ENCODE measurements around the gene RGS17. TPM values are rescaled to one million over a fixed set of nuclear protein-coding genes. Genes with fewer than 3 reads are reported as not detected.

RGS17 gene
- total and polyA plus RNA-seq, 10 of the 15 experiments (the other 5 are each of a cell fraction or from before 2014, with no cell fraction given) = 0.06 to 0.29 (median 0.14) TPM; not detected in 4

DNA sequence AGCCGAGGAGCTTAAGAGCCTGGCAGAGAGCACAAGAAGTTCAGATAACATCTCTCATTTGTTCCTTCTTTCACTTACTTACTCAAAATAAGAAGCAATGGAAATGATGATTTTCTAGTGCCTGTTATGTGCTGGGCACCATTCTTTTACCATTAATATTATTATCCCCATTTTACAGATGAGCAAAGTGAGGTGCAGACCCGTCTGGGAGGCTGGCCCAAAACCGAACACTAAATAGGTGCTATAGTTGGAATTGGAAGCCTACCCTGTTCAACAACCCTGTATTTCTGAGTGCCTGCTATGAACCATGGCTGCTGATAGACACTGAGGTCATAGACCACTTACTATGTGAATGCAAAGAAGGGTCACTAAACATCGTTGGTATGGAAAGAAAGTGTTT is 103.6 kb downstream of the RGS17 start (continued):
- no peak for TF ChIP-seq NR2C2 (IDR thresholded peaks at IDR 0.05; ENCODE audit: borderline replicate concordance, control insufficient read depth, insufficient read length, low read depth)

DNA sequence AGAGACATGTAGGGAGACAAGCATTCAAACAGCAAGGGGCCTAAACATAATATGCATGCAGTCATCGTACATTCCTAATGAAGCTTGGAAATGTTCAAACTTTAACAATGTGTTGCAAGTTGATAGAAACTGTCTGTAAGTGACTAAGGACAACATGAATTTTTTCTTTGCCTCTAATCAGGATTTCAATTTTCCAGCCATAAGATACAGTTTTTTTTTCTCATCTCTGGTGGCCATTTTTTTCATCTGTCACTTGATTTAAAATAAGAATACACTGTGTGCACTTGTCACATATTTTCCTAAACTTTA is 106.4 kb downstream of the RGS17 start:
- H3K9me3 ChIP-seq (replicated peaks; ENCODE audit: control insufficient read depth, insufficient read depth, low read length) = no peaks in the 10 kb centered on the region
- DNase-seq (ENCODE audit: low read depth, low spot score) = no peak
- ChIA-PET RAD21 (ENCODE audit: unreplicated experiment) (interaction anchor here (0.8 to 2.4 kb wide), 5 partner anchors 51 to 83 kb away, joined by 3 to 16 read pairs (median 5); no protein-coding TSS in a partner anchor), POLR2A (interaction anchor here (0.7 kb wide), 2 partner anchors 75 to 210 kb away, joined by 4 read pairs; no protein-coding TSS in a partner anchor), SMC1A (ENCODE audit: uncharacterized antibody, unreplicated experiment) (interaction anchor here (0.6 to 3.4 kb wide), 5 partner anchors 23 to 77 kb away, joined by 3 to 23 read pairs (median 7); no protein-coding TSS in a partner anchor), CTCF (interaction anchor here (0.7 to 4.9 kb wide), 17 partner anchors 15 to 326 kb away, joined by 3 to 47 read pairs (median 4); partner anchors contain the start of gene VIP)
- FAIRE-seq = peak; percentile 49
- WGBS (ENCODE audit: insufficient coverage, insufficient replicate concordance, low lambda C conversion rate, missing lambda C conversion rate) = 0% methylated on average over 1 of the region's 1 CpG
- H3K4me1 ChIP-seq (ENCODE audit: control insufficient read depth, insufficient read depth, low read length) = no peaks in the 10 kb centered on the region
- intact Hi-C loops (cut with micrococcal nuclease; ENCODE audit: unreplicated experiment) (loop anchor here (1.0 to 10.0 kb wide), 4 partner anchors 52 to 470 kb away; no protein-coding TSS in a partner anchor), in situ Hi-C loops (cut with MboI) (loop anchor here (5.0 kb wide), 1 partner anchor 157 kb away; no protein-coding TSS in a partner anchor)
- ATAC-seq = no peak
- H3K27me3 ChIP-seq (replicated peaks in 1 of 2; ENCODE audit: control insufficient read depth in 2 of 2, insufficient read depth in 2 of 2, low read length in 1 of 2) = no peaks in the 10 kb centered on the region; a peak in 1 of 4 replicates
- TF ChIP-seq ETV6 (conservative IDR thresholded peaks at IDR 0.05 in 1 of 2, IDR thresholded peaks at IDR 0.05 in 1 of 2; ENCODE audit: borderline replicate concordance in 1 of 2, low read depth in 1 of 2) (no peak), ZBED1 (IDR thresholded peaks at IDR 0.05; ENCODE audit: borderline replicate concordance) (no peak)
- no peaks in the 10 kb centered on the region for H3K36me3 ChIP-seq (ENCODE audit: control insufficient read depth in 2 of 2, insufficient read depth in 2 of 2, low read length in 1 of 2)
- no TSS peak for BruUV-seq (replicated peaks)
- no peak overlapping the region for H3K4me3 ChIP-seq
- H3K9ac ChIP-seq (ENCODE audit: control insufficient read depth, insufficient read depth, low read length) = no peak overlapping the region
- no peak overlapping the region for H2AFZ ChIP-seq (ENCODE audit: control insufficient read depth, low read depth, low read length)
- no peaks in the 10 kb centered on the region for H3K79me2 ChIP-seq (ENCODE audit: control insufficient read depth, insufficient read depth, low read length)
- no peak overlapping the region for H3K4me2 ChIP-seq (ENCODE audit: control insufficient read depth, insufficient read depth)
- H3K27ac ChIP-seq (ENCODE audit: control insufficient read depth, insufficient read depth) = no peak overlapping the region
- no peaks in the 10 kb centered on the region for H4K20me1 ChIP-seq (ENCODE audit: control insufficient read depth, insufficient read depth)
